Raji (cell line): ENCODE results near the gene ZNF646.

Experiments
- POLR2A ChIP-seq: IDR thresholded peaks from 2 replicates; pipeline ENCODE4 v1.6.1; 2011; ENCODE audit warnings: low read depth, low read length, control low read depth; ENCODE audit not compliant: insufficient read depth

The ZNF646 gene

DNA sequence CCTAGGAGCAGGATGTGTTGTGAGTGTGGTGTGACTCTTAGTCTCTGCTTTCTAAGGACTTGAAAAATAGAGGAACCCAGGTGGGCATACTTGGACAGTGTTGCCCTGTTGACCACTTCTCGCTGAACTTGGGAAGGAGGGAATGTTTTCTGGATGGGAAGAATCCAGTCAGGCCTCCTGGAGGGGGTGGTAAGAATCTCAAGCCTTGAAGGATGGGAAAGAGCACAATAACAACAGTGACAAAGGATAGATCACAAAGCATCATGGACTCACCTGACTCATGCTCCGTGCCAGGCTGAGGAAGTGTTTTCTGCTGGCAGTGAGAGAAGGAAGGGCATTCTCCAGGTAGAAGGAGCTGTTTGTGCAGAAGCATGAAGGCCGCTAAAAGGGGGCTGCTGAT, 51.6 kb downstream of the ZNF646 start:
- no peak for TF ChIP-seq POLR2A

DNA sequence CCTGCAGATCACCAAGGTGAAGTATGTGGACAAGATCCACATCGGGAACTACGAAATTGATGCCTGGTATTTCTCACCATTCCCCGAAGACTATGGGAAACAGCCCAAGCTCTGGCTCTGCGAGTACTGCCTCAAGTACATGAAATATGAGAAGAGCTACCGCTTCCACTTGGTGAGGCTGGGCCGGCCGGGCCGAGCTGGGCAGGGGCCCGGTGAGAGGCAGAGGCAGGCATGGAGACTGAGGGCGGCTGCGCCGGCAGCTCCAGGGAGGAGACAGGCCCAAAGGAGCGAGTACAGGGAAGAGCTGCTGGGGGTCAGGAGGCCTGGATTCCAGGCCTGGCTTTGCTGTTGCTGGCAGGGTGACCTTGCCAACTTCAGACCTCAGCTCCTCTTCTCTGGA, 53.0 kb downstream of the ZNF646 start:
- TF ChIP-seq POLR2A = no peak

DNA sequence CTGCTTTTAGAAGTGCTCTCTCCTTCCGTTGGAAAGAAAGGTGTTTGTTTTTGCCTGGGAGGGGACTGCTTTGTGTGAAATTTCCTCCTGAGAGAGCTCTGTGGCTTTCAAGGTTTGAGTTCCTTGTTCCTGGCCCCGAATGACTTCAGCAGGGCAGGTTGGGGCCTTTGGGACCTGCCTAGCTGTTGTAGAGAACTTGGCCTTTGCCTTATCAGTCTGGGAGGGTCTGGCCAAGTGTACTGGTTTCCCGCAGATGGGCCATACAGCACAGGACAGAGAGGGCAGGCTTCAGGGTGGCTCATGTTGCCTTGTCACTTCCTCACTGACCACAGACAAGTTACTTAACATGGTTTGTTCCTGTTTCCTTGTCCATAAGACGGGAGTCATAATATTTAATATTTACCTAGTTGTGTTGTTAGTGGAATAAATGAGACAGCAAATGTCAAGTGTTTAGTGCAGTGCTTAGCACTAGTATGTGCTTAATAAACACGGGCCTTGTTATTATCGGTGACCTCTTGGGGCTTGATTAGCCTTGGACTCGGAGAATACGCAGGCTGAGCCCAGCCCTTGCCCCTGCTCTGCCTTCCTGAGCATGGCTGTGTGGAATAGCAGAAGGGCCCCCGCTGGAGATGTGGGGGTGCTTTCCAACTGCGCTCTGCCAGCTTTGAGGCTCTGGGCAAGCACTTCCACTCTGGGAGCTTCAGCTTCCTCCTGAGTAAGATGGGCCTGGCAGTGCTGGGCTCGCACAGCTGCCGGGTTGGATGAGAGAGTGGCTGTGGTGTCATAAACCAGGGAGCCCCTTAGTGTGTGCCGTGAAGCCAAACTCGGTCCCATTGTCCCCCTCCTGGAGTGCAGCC, 54.7 kb downstream of the ZNF646 start:
- TF ChIP-seq POLR2A = no peak

DNA sequence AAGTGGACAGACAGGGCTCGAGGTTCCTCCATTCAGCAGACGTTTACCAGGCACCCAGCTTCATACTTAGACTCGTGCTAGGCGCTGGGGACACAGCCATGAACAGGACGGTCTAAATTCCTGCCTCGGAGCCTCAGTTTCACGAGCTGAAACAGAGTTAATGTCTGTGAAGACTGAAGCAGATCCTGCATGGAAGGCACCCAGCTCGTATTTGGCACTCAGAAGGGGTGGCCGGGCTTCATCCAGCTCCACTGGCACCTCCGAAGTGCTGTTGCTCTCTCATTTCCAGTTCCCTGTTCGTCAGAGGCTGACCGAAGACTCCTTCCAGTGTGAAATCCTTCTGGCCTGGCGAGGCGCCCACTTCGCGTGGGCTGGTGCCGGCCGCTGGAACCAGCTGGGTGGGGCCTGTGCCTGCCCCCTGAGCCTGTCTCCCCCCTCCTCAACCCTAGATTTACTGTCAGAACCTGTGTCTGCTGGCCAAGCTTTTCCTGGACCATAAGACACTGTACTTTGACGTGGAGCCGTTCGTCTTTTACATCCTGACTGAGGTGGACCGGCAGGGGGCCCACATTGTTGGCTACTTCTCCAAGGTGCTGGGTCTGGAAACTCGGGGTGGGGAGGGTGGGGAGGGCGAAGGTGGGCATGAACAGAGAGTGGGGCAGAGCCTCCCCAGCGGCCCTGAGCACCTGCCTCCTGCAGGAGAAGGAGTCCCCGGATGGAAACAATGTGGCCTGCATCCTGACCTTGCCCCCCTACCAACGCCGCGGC, 55.5 kb downstream of the ZNF646 start:
- TF ChIP-seq POLR2A = no peak

DNA sequence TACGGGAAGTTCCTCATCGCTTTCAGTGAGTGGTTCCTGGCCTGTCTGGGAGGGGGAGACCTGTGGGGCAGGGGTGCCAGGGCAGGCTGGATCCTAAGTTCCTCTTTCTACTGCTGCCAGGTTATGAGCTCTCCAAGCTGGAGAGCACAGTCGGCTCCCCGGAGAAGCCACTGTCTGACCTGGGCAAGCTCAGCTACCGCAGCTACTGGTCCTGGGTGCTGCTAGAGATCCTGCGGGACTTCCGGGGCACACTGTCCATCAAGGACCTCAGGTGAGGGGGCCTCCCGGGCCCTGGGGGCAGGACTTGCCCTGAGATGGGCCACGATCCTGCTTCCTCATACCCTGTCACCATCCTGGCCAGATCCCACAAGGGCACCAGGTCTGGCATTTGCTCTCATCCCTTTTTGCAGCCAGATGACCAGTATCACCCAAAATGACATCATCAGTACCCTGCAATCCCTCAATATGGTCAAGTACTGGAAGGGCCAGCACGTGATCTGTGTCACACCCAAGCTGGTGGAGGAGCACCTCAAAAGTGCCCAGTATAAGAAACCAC, 56.2 kb downstream of the ZNF646 start:
- no peak for TF ChIP-seq POLR2A

DNA sequence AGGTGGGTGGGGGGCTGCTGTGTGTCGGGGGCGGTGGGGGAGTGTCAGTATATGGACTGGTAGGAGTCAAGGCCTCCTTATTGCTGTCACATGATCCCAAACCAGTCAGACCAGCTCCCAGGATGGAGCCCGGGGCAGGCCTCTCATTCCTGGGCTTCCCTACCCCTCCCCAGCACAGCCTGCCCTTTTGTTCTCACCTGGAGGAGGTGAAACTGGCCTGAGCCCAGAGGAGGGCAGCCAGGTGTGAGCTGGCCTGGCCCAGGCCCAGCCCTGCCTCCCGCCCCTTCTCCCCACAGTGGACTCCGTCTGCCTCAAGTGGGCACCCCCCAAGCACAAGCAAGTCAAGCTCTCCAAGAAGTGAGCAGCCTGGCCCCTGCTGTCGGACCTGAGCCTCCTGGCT, 56.7 kb downstream of the ZNF646 start:
- no peak for TF ChIP-seq POLR2A

DNA sequence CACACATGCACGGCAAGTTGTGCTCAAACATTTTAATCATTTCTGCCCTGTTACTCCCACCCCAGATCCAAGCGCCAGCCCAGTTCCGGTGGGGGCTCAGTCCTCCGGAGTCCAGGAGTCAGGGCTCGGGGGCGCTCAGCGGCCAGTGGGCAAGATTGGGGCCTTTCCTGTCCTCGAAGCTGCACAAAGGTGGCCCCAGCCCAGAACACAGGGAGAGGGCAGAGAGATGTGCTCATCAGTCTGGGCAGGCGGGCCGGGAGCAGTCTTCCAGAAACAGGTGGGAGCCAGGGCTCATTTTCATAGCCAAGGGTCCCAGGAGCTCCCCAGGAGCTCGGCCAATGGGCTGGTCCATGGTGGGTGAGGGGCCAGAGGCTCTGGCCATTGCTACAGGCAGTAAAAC, 57.2 kb downstream of the ZNF646 start:
- TF ChIP-seq POLR2A = no peak

DNA sequence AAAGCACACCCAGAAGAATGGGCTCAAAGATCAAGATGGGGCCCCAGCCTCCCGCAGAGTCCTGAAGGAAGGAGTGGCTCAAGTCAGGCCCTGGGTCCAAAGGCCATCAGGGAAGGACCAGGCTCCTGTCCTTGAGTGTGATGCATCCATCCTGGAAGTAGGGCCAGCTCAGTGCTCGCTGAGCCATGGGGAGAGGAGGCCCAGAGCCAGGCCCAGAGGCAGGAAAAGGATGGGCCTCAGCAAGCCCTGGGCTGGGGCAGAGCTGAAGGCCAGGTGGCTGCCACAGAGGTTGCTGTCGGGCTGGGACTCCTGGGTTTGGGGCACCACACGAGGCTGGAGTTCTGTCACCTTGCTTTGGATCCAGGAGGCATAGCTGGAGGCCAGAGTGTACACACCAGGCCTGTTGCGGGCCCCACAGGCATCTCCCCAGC, 57.6 kb downstream of the ZNF646 start:
- TF ChIP-seq POLR2A = no peak

DNA sequence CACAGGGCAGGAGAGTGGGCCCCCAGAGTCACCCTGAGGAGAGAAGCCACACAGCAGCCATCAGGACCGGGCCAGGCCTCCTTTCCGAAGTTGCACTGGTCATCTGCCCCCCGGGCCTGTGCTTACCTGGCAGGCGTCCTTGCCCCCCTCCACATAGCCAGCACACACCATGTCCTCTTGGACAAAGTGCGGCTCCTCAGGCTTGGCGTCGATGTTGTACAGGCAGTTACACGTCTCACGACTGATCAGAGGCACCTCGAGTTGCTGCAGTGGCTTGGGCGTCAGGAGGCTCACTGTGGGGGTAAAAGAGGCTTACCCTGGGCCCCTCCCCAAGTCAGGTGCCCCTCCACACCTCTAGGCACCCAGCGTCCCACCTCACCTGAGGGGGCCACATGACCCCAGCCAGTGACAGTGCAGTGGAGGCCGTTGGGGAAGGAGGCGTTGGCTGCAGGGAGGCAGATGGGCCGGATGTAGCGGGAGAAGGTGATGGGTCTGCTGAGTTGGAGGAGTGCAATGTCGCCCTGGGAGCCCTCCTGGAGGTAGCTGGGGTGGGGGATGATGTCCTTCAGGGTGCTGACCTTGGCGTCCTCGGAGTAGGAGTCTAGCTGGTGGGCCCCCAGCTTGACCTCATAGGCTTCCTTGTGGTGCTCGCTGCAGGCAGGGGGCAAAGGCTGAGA, 58.2 kb downstream of the ZNF646 start:
- no peak for TF ChIP-seq POLR2A

DNA sequence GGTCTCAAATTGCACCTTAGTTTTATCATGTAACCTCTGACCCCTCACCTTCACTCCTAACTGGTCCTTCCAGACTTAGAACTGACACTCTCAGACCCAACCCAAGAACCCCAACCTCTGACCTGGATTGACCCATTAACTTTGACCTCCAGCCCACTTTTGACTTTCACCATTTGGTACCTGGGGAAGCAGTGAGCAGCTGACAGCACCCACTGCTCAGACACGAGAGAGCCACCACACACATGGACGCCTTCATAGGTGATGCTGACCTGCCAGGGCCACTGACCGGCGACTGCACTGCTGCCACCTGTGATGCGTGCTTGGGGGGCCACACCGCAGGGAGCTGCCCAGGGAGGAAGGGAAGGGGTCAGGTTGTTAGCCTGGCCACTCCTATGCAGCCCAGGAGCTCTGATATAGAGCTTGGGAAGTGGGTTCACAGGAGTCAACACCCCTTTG, 58.9 kb downstream of the ZNF646 start:
- no peak for TF ChIP-seq POLR2A
